Fibroblast of pulmonary artery (primary cell): Measurements from ENCODE around the gene RASGRP2.

Source experiments
- DNase-seq: peaks from one replicate; pipeline ENCODE4 v3.0.0-alpha.2; 2010; ENCODE audit warnings: low read depth
- H3K4me3 ChIP-seq: replicated peaks from 2 replicates; pipeline ENCODE4 v1.5.1; 2011; ENCODE audit warnings: low read depth, mild to moderate bottlenecking, control low read depth, low read length, moderate library complexity
- CTCF ChIP-seq: IDR thresholded peaks from 2 replicates; pipeline ENCODE4 v1.5.1; 2011; ENCODE audit warnings: mild to moderate bottlenecking, control low read depth, low read length, inconsistent platforms; ENCODE audit errors: missing control alignments

Gene RASGRP2

DNA sequence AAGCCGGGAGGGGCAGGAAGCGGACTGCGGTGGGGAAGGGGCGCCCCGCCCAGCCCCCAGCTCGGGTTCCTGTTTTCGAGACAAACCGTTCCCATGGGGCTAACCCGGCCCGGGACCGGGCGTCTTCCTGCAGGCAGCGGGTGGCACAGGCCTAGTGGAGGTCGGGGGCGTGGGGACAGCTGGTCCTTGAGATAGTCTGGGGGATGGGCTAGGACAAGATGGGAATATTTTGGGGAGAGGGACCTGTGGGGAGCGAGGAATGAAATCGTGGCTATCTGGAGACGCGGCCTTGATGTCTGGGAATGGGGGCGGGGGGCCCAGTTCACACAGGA, 1.2 kb upstream of the RASGRP2 start:
- DNase-seq: no peak
- H3K4me3 ChIP-seq: peak overlapping the region; percentile 21
- TF ChIP-seq CTCF: no peak

GRCh38 chr11:64744544-64745188, 724 bp upstream of the RASGRP2 start:
- TF ChIP-seq CTCF: no peak
- no peak for DNase-seq
- peak overlapping the region; percentile 21 for H3K4me3 ChIP-seq

- TF ChIP-seq CTCF: peak; percentile 46
- DNase-seq: peak; percentile 32
- peak overlapping the region; percentile 39 for H3K4me3 ChIP-seq
These were observed 902 bp downstream of the RASGRP2 start for GRCh38 chr11:64742889-64743590.

GRCh38 chr11:64742087-64742888, 1.7 kb downstream of the RASGRP2 start:
- DNase-seq: no peak
- no peak for TF ChIP-seq CTCF

GRCh38 chr11:64741375-64742086, 2.4 kb downstream of the RASGRP2 start:
- DNase-seq: no peak
- H3K4me3 ChIP-seq: no peak overlapping the region
- TF ChIP-seq CTCF: no peak

More at GRCh38 chr11:64742087-64742888, 1.7 kb downstream of the RASGRP2 start:
- peak overlapping the region; percentile 39 for H3K4me3 ChIP-seq

DNA sequence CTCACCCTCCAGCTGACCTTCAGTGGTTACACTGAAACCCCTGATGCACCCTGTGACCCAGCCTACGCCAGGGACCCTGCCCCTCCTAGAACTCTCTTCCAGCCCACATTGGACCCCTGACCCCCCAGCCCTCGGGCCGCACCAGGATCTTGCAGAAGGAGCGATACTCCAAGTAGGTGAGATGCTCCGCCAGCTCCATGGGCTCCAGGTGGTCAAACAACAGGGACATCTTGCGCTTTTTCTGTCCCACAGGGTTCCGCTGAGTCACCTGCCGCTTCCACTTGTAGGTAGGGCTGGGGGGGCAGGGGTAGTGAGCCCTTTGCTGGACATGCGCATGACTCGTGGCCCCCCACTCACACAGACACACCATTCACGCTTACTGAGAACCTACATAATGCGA, 4.1 kb downstream of the RASGRP2 start:
- DNase-seq: no peak
- no peak overlapping the region for H3K4me3 ChIP-seq
- TF ChIP-seq CTCF: no peak
